H1 (cell line): ENCODE data around the gene COL11A2. TPM values are rescaled to one million over a fixed set of nuclear protein-coding genes. Genes with fewer than 3 reads are reported as not detected.
"Not testable (repeated sequence)": the region's sequence is repeated elsewhere in the genome, so short reads cannot be mapped to it uniquely, and the experiment has no call there.

Source experiments
- CTCF ChIA-PET: fragments of 300-600 bp; sonication (Branson Sonifier 250); formaldehyde crosslinking; loops from one replicate; lab custom pipeline; 2021; ENCODE audit not compliant: partially characterized antibody; lab: Charles Lee
- POLR2A ChIA-PET: fragments of 300-600 bp; sonication (Branson Sonifier 250); formaldehyde crosslinking; loops from one replicate; lab custom pipeline; 2021; ENCODE audit warnings: inconsistent platforms; ENCODE audit not compliant: partially characterized antibody; lab: Charles Lee
- DNase-seq, 2 experiments: peaks; one replicate each; pipeline versions ENCODE4 v3.0.0 to v3.0.0-alpha.2; 2010 to 2022; ENCODE audit warnings: low spot score in 2 of 2, low read depth in 1 of 2, mixed read lengths in 1 of 2
- FAIRE-seq: peaks from 2 replicates; lab custom pipeline; 2011; peaks lifted over from hg19 to GRCh38; lab: Jason Lieb, UNC
- H2AFZ ChIP-seq: 2 replicates; pipeline ENCODE4 v1.8.1; 2012; ENCODE audit warnings: low read length, inconsistent platforms
- H2AK5ac ChIP-seq: 2 replicates; pipeline ENCODE4 v1.6.1; 2013; ENCODE audit warnings: low read depth, low read length
- H2BK120ac ChIP-seq: replicated peaks from 2 replicates; pipeline ENCODE3; 2013; ENCODE audit warnings: low read depth, low read length, inconsistent platforms
- H2BK12ac ChIP-seq: 2 replicates; pipeline ENCODE4 v1.6.1; 2013; ENCODE audit warnings: low read depth, low read length
- H2BK15ac ChIP-seq: 2 replicates; pipeline ENCODE4 v1.6.1; 2013; ENCODE audit warnings: low read length
- H2BK20ac ChIP-seq: 2 replicates; pipeline ENCODE4 v1.6.1; 2013; ENCODE audit warnings: low read length
- H2BK5ac ChIP-seq: 2 replicates; pipeline ENCODE4 v1.6.1; 2013; ENCODE audit warnings: low read depth, low read length
- H3K14ac ChIP-seq: 2 replicates; pipeline ENCODE4 v1.6.1; 2013; ENCODE audit warnings: inconsistent platforms; ENCODE audit not compliant: insufficient read length
- H3K18ac ChIP-seq: 2 replicates; pipeline ENCODE4 v1.6.1; 2013; ENCODE audit warnings: low read length; ENCODE audit errors: extremely low read depth
- H3K23ac ChIP-seq: 2 replicates; pipeline ENCODE4 v1.6.1; 2013; ENCODE audit warnings: inconsistent platforms; ENCODE audit not compliant: insufficient read length
- H3K23me2 ChIP-seq: 2 replicates; pipeline ENCODE4 v1.6.1; 2013; ENCODE audit warnings: low read depth, low read length
- H3K27ac ChIP-seq: 2 replicates; pipeline ENCODE4 v1.6.1; 2011; ENCODE audit warnings: low read depth, low read length, inconsistent platforms
- H3K27me3 ChIP-seq, 4 experiments: replicated peaks in 1 of 4; 1 replicate in 1 of 4; 2 replicates in 3 of 4; pipeline versions ENCODE4 v1.6.1 to v1.8.1; 2011 to 2013; ENCODE audit warnings: low read length in 3 of 4, mild to moderate bottlenecking in 3 of 4, inconsistent platforms in 2 of 4, mixed read lengths in 2 of 4, moderate library complexity in 1 of 4; ENCODE audit not compliant: control insufficient read depth in 3 of 4, insufficient read depth in 3 of 4; ENCODE audit errors: extremely low read depth in 1 of 4
- H3K36me3 ChIP-seq, 4 experiments: 2 replicates each; pipeline versions ENCODE4 v1.6.1 to v1.8.1; 2011 to 2013; ENCODE audit warnings: mild to moderate bottlenecking in 4 of 4, low read length in 3 of 4, moderate library complexity in 2 of 4, control low read depth in 1 of 4, inconsistent platforms in 1 of 4; ENCODE audit not compliant: insufficient read depth in 4 of 4, control insufficient read depth in 2 of 4
- H3K4ac ChIP-seq: replicated peaks from 2 replicates; pipeline ENCODE3; 2013; ENCODE audit warnings: low read length, low read depth, mixed read lengths, inconsistent platforms; ENCODE audit not compliant: insufficient read length
- H3K4me1 ChIP-seq, 4 experiments: replicated peaks in 1 of 4; 1 replicate in 1 of 4; 2 replicates in 3 of 4; pipeline versions ENCODE4 v1.6.1 to v1.8.1; 2011 to 2013; ENCODE audit warnings: low read length in 3 of 4, inconsistent platforms in 2 of 4, mixed read lengths in 1 of 4; ENCODE audit not compliant: insufficient read depth in 4 of 4, control insufficient read depth in 3 of 4
- H3K4me2 ChIP-seq, 2 experiments: 2 replicates each; pipeline versions ENCODE4 v1.6.1 to v1.8.1; 2011 to 2013; ENCODE audit warnings: low read depth in 2 of 2, low read length in 2 of 2, control low read depth in 1 of 2, inconsistent platforms in 1 of 2, mild to moderate bottlenecking in 1 of 2; ENCODE audit not compliant: insufficient read depth in 1 of 2
- H3K4me3 ChIP-seq, 4 experiments: fragments of 200-600, 300-600 bp in 1 of 4; sonication (generic), shearing (Covaris generic), sonication (Bioruptor Twin) in 1 of 4; 2 replicates each; pipeline versions ENCODE4 v1.5.1 to v1.8.1; 2011 to 2016; ENCODE audit warnings: low read length in 4 of 4, low read depth in 3 of 4, control low read depth in 2 of 4, inconsistent platforms in 2 of 4, mild to moderate bottlenecking in 2 of 4, mixed read lengths in 1 of 4, moderate library complexity in 1 of 4; ENCODE audit not compliant: insufficient read depth in 2 of 4; ENCODE audit errors: extremely low read depth in 1 of 4
- H3K56ac ChIP-seq: replicated peaks from 2 replicates; pipeline ENCODE3; 2013; ENCODE audit warnings: low read depth, mild to moderate bottlenecking, mixed read lengths, low read length, inconsistent platforms; ENCODE audit not compliant: insufficient read length
- H3K79me1 ChIP-seq: 2 replicates; pipeline ENCODE4 v1.6.1; 2013; ENCODE audit warnings: low read depth, low read length, control low read depth
- H3K79me2 ChIP-seq, 2 experiments: 2 replicates each; pipeline versions ENCODE4 v1.6.1 to v1.8.1; 2012 to 2013; ENCODE audit warnings: low read length in 2 of 2, mild to moderate bottlenecking in 2 of 2, inconsistent platforms in 1 of 2; ENCODE audit not compliant: insufficient read depth in 2 of 2, control insufficient read depth in 1 of 2
- H3K9ac ChIP-seq, 4 experiments: replicated peaks in 1 of 4; 1 replicate in 1 of 4; 2 replicates in 3 of 4; pipeline versions ENCODE4 v1.6.1 to v1.8.1; 2011 to 2013; ENCODE audit warnings: low read depth in 3 of 4, low read length in 3 of 4, control low read depth in 2 of 4, mild to moderate bottlenecking in 2 of 4, moderate library complexity in 2 of 4, inconsistent platforms in 1 of 4; ENCODE audit errors: extremely low read depth in 1 of 4
- H3K9me3 ChIP-seq, 2 experiments: 2 replicates each; pipeline versions ENCODE4 v1.6.1 to v1.8.1; 2012 to 2013; ENCODE audit warnings: mild to moderate bottlenecking in 2 of 2, moderate library complexity in 2 of 2, control low read depth in 1 of 2, inconsistent platforms in 1 of 2, low read depth in 1 of 2, low read length in 1 of 2, mixed read lengths in 1 of 2; ENCODE audit not compliant: insufficient read depth in 2 of 2
- H4K20me1 ChIP-seq, 2 experiments: replicated peaks in 1 of 2; 2 replicates each; pipeline versions ENCODE3 to v1.8.1; 2011 to 2013; ENCODE audit warnings: inconsistent platforms in 2 of 2, low read length in 2 of 2, mild to moderate bottlenecking in 1 of 2; ENCODE audit not compliant: insufficient read depth in 2 of 2, control insufficient read depth in 1 of 2
- H4K5ac ChIP-seq: 2 replicates; pipeline ENCODE4 v1.6.1; 2013; ENCODE audit warnings: low read length, low read depth, mixed read lengths, inconsistent platforms; ENCODE audit not compliant: insufficient read length
- H4K8ac ChIP-seq: 2 replicates; pipeline ENCODE4 v1.8.0; 2013; ENCODE audit warnings: mild to moderate bottlenecking, moderate library complexity, low read length, inconsistent platforms; ENCODE audit not compliant: insufficient read depth; ENCODE audit errors: extremely low read depth
- H4K91ac ChIP-seq: replicated peaks from 2 replicates; pipeline ENCODE3; 2013; ENCODE audit warnings: low read length, mixed read lengths, inconsistent platforms; ENCODE audit not compliant: insufficient read length
- WGBS, 2 experiments: shearing (Covaris generic) in 1 of 2; methylation state at CpG; one replicate each; pipeline versions ENCODE4 v1.1.6 to v1.1.7; 2013 to 2015; ENCODE audit warnings: low lambda C conversion rate in 2 of 2, mixed read lengths in 2 of 2, inconsistent platforms in 1 of 2, low coverage in 1 of 2, missing lambda C conversion rate in 1 of 2; ENCODE audit not compliant: insufficient replicate concordance in 2 of 2, insufficient coverage in 1 of 2, insufficient read length in 1 of 2; ENCODE audit errors: extremely low coverage in 1 of 2, missing lambda C conversion rate in 1 of 2; 5-methylcytosine and 5-hydroxymethylcytosine counted together
- polyA plus RNA-seq, 7 experiments: library from polyadenylated mRNA; depleted of rRNA in 3 of 7; stranded (reverse) in 5 of 7; unstranded in 2 of 7; fragments of >200 nt in 5 of 7; fragments of 200-250 nt in 2 of 7; gene quantifications; 1 replicate in 5 of 7; 2 replicates in 1 of 7; 4 replicates in 1 of 7; pipeline versions ENCODE4 v1.2.1 to v1.2.3, GENCODE V29; 2011 to 2013; ENCODE audit warnings: missing spikeins in 2 of 7, mixed read lengths in 2 of 7
- total RNA-seq: library from RNA; stranded (reverse); fragmentation: NEBNext Ultra II Directional; extraction: Animal tissue kit (Norgen Biotek cat#: 25700); gene quantifications from 2 replicates; pipeline ENCODE4 v1.2.1, GENCODE V29; 2021

Gene COL11A2
- total and polyA plus RNA-seq, 2 of the 8 experiments (the other 6 are each of a cell fraction or from before 2014, with no cell fraction given) = 2.8 to 3.8 TPM

- H3K4ac ChIP-seq, H2AK5ac ChIP-seq, H3K9ac ChIP-seq, H3K14ac ChIP-seq, H3K18ac ChIP-seq, H3K56ac ChIP-seq, H3K23me2 ChIP-seq, H2BK15ac ChIP-seq, DNase-seq, H4K5ac ChIP-seq, H4K91ac ChIP-seq, H2AFZ ChIP-seq, H4K8ac ChIP-seq, H2BK12ac ChIP-seq, H2BK20ac ChIP-seq, H3K23ac ChIP-seq, H2BK5ac ChIP-seq, H3K9me3 ChIP-seq, H3K27ac ChIP-seq, FAIRE-seq, H3K4me3 ChIP-seq, H3K4me2 ChIP-seq, H3K27me3 ChIP-seq, H2BK120ac ChIP-seq, H3K79me2 ChIP-seq, H3K4me1 ChIP-seq, H3K79me1 ChIP-seq, H4K20me1 ChIP-seq, H3K36me3 ChIP-seq: not testable (repeated sequence)
- ChIA-PET CTCF (interaction anchor here (0.6 to 7.7 kb wide), 18 partner anchors 9 to 163 kb away, joined by 3 to 69 read pairs (median 7); partner anchors contain the start of gene HLA-DOA), POLR2A (interaction anchor here (1.0 to 1.5 kb wide), 5 partner anchors 11 to 30 kb away, joined by 3 to 6 read pairs (median 5); no protein-coding TSS in a partner anchor)
- 90% methylated on average over 3 of the region's 3 CpGs; no CpG with 5 or more reads in 1 of the 2 experiments for WGBS, 2 experiments
These were observed 41.7 kb downstream of the COL11A2 start for GRCh38 chr6:33150560-33150959.
